Measurements from ENCODE around the gene GAB4. TPM values are rescaled to one million over a fixed set of nuclear protein-coding genes. Genes with fewer than 3 reads are reported as not detected.

Gene GAB4
- total and polyA plus RNA-seq, 2 of the 4 experiments (the other 2 are of a cell fraction) = not detected

- intact Hi-C loops (cut with micrococcal nuclease) (no loop called here), in situ Hi-C loops (cut with MboI; ENCODE audit: low sequenced_read_pairs) (no loop called here), dilution Hi-C loops (cut with HindIII; ENCODE audit: low sequenced_read_pairs, unreplicated experiment) (no loop called here)
- no TSS peak for BruUV-seq (replicated peaks)
- H3K27ac ChIP-seq (ENCODE audit: insufficient read depth, low read length) = no peak overlapping the region
- H3K27me3 ChIP-seq (ENCODE audit: control insufficient read depth, insufficient read depth, low read length) = no peaks in the 10 kb centered on the region
- no peak overlapping the region for H2BK5ac ChIP-seq (ENCODE audit: low read depth, low read length, poor library complexity, severe bottlenecking)
- H4K8ac ChIP-seq (ENCODE audit: low read depth in 2 of 2, low read length in 2 of 2) = no peak overlapping the region
- no peaks in the 10 kb centered on the region for H3K9me1 ChIP-seq (ENCODE audit: insufficient read depth, low read length)
- H3K23ac ChIP-seq (ENCODE audit: low read depth, low read length) = no peak overlapping the region
- no peak overlapping the region for H2AK9ac ChIP-seq (replicated peaks; ENCODE audit: low read depth, low read length, poor library complexity)
- no peak overlapping the region for H2AK5ac ChIP-seq (ENCODE audit: low read depth, low read length)
- POLR2A ChIA-PET (ENCODE audit: unreplicated experiment) = no interaction called here
- TF ChIP-seq FOS (IDR thresholded peaks at IDR 0.05; ENCODE audit: low read depth, low read length) (no peak), CHD1 (IDR thresholded peaks at IDR 0.05; ENCODE audit: low read depth, low read length) (no peak), RCOR1 (IDR thresholded peaks at IDR 0.05; ENCODE audit: insufficient replicate concordance, low read length) (no peak), ELK1 (IDR thresholded peaks at IDR 0.05; ENCODE audit: borderline replicate concordance, low read depth, low read length) (no peak), NFE2L2 (IDR thresholded peaks at IDR 0.05; ENCODE audit: low read depth, low read length) (no peak), CEBPB (IDR thresholded peaks at IDR 0.05; ENCODE audit: low read depth, low read length) (no peak), USF2 (IDR thresholded peaks at IDR 0.05; ENCODE audit: low read depth, low read length) (no peak), CTCF (conservative IDR thresholded peaks at IDR 0.05; ENCODE audit: low read depth, low read length) (no peak), RFX5 (IDR thresholded peaks at IDR 0.05; ENCODE audit: low read depth, low read length) (no peak), RAD21 (IDR thresholded peaks at IDR 0.05; ENCODE audit: low read length) (no peak), MAZ (IDR thresholded peaks at IDR 0.05; ENCODE audit: borderline replicate concordance, low read depth, low read length) (no peak), MXI1 (IDR thresholded peaks at IDR 0.05; ENCODE audit: borderline replicate concordance, low read depth, low read length) (no peak), MAFK (IDR thresholded peaks at IDR 0.05; ENCODE audit: low read depth, low read length) (no peak), BHLHE40 (IDR thresholded peaks at IDR 0.05; ENCODE audit: low read depth, low read length) (no peak), SMC3 (IDR thresholded peaks at IDR 0.05; ENCODE audit: low read depth, low read length) (no peak), POLR2A (IDR thresholded peaks at IDR 0.05; ENCODE audit: low read depth, low read length) (no peak)
- no peak overlapping the region for H3K9ac ChIP-seq (ENCODE audit: low read depth, low read length)
- no peaks in the 10 kb centered on the region for H3K79me1 ChIP-seq (ENCODE audit: low read depth in 1 of 2, low read length in 2 of 2)
- H4K91ac ChIP-seq (ENCODE audit: insufficient read depth, low read depth, low read length) = no peak overlapping the region
- H3K18ac ChIP-seq (ENCODE audit: low read depth, low read length) = no peak overlapping the region
- H3K4ac ChIP-seq (ENCODE audit: low read depth, low read length) = no peak overlapping the region
- no peak overlapping the region for H2BK20ac ChIP-seq (ENCODE audit: low read depth, low read length)
- no peaks in the 10 kb centered on the region for H3K4me1 ChIP-seq (ENCODE audit: control insufficient read depth, insufficient read depth, low read length)
- H4K5ac ChIP-seq (ENCODE audit: low read depth, low read length) = no peak overlapping the region
- H2AFZ ChIP-seq (replicated peaks; ENCODE audit: low read length, poor library complexity) = no peak overlapping the region
- no peak overlapping the region for H2BK15ac ChIP-seq (ENCODE audit: low read depth, low read length)
- H4K20me1 ChIP-seq (ENCODE audit: insufficient read depth, low read length) = no peaks in the 10 kb centered on the region
- no peaks in the 10 kb centered on the region for H3K36me3 ChIP-seq (ENCODE audit: control insufficient read depth, insufficient read depth, low read length)
- no peak overlapping the region for H2BK120ac ChIP-seq (ENCODE audit: low read depth, low read length)
- no peak overlapping the region for H3K4me3 ChIP-seq (ENCODE audit: insufficient read depth, low read depth, low read length)
- no peak overlapping the region for H3K14ac ChIP-seq (replicated peaks; ENCODE audit: low read depth, low read length)
- ATAC-seq (ENCODE audit: low read depth) (no peak), DNase-seq (no peak)
- peaks cover 7% of the 10 kb centered on the region for H3K9me3 ChIP-seq (ENCODE audit: control insufficient read depth, insufficient read depth, low read length)
- H3K4me2 ChIP-seq (ENCODE audit: low read depth, low read length) = no peak overlapping the region
- CTCF ChIA-PET = no interaction called here
- H3K56ac ChIP-seq (ENCODE audit: extremely low read depth, insufficient read depth, low read length) = no peak overlapping the region
- no CpG with 5 or more reads among the region's 5 CpGs for WGBS, 2 experiments (ENCODE audit: extremely low coverage in 2 of 2, insufficient read length in 1 of 2)
Observed at GRCh38 chr22:16954060-16954403, 54.0 kb downstream of the GAB4 start.

All from IMR-90 (cell line).